Left colon (tissue), 2 donors: ENCODE data around the gene RFTN2. TPM values are rescaled to one million over a fixed set of nuclear protein-coding genes. Genes with fewer than 3 reads are reported as not detected.
"Not testable (repeated sequence)": the region's sequence is repeated elsewhere in the genome, so short reads cannot be mapped to it uniquely, and the experiment has no call there.

Experiments used
- ATAC-seq: fragments of 200-7000 bp; cut with Tn5 transposase; one replicate; pipeline ENCODE4 v1.9.1; 2020; ENCODE audit warnings: mild to moderate bottlenecking, moderate library complexity
- DNase-seq, 2 donors: peaks; one replicate each; pipeline ENCODE4 v3.0.0-alpha.2; 2020
- intact Hi-C, 2 donors: fragments of 100-400 bp; cut with DNase I in 1 of 2; cut with micrococcal nuclease in 1 of 2; formaldehyde crosslinking; loops; one replicate each; pipeline versions ENCODE4 v1.11.2 to v1.14.0; 2022; cut with DNase I, micrococcal nuclease
- total RNA-seq, 2 donors: library from RNA; stranded (reverse); fragmentation: NEBNext Ultra II Directional; extraction: Animal tissue kit (Norgen Biotek cat#: 25700); gene quantifications; one replicate each; pipeline ENCODE4 v1.2.1, GENCODE V29; 2021
- donor health status: DM: no; HTN: no; CAD: no.
- donor health status: DM: yes; HTN: yes; CAD: no.

The RFTN2 gene
- total RNA-seq, 2 donors from 2014 or later: 1.9 to 3.0 TPM

GRCh38 chr2:197695206-197695605 lies 19.8 kb upstream of the RFTN2 start:
- ATAC-seq, intact Hi-C loops, DNase-seq: not testable (repeated sequence)

- no peak for ATAC-seq
- intact Hi-C loops: no loop called here
- no peak for DNase-seq
Observed at GRCh38 chr2:197677483-197677882, 2.1 kb upstream of the RFTN2 start.

GRCh38 chr2:197677056-197677455 lies 1.7 kb upstream of the RFTN2 start:
- ATAC-seq: no peak
- DNase-seq: no peak
- intact Hi-C loops: no loop called here

- ATAC-seq: no peak
- intact Hi-C loops: no loop called here
- DNase-seq: no peak
Observed at GRCh38 chr2:197675711-197676188, 363 bp upstream of the RFTN2 start.

- no peak for ATAC-seq
- intact Hi-C loops: no loop called here
Observed at GRCh38 chr2:197674591-197674990, 796 bp downstream of the RFTN2 start.

GRCh38 chr2:197674060-197674459 lies 1.3 kb downstream of the RFTN2 start:
- DNase-seq (no peak), ATAC-seq (no peak)
- intact Hi-C loops: no loop called here

More at GRCh38 chr2:197674591-197674990, 796 bp downstream of the RFTN2 start:
- no peak for DNase-seq

DNA sequence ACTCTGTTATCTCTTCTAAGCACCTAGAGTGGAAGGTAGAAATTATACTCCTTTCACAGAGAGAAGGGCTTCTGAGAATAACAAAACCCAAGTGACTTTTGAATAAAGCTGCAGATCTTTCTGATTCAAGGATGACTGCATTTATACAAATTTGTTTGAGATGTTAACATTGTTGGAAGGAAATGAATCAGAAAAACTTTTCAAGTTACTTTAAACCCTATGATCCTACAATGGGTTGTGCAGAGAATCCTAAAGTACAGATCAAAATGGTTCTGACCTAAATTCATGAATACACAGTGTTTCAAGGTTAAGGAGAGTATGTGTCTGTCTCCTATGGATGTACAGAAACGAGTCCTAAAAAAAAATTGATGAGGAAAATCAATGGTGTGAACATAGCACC lies 1.8 kb downstream of the RFTN2 start:
- ATAC-seq (no peak), DNase-seq (no peak)
- intact Hi-C loops: no loop called here

DNA sequence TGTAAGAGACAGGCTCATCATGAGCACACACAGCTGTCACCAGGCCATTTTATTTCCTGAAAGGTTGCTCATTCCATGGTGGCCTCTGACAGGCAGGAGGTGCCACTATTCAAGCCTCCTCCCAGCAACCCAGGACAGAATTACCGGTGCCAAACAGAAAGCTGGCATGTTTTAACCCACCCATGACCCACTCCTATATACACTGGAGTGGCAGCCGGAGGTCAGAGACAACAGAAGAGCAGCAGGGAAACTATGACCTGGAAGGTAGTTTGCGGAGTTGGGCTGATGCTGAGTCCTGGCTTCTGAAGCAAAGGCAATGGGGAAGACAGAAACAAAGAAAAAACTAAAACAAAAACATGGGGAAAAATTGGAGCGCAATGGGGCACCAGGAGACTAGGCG lies 2.3 kb downstream of the RFTN2 start:
- intact Hi-C loops: no loop called here
- ATAC-seq: no peak
- DNase-seq: no peak

DNA sequence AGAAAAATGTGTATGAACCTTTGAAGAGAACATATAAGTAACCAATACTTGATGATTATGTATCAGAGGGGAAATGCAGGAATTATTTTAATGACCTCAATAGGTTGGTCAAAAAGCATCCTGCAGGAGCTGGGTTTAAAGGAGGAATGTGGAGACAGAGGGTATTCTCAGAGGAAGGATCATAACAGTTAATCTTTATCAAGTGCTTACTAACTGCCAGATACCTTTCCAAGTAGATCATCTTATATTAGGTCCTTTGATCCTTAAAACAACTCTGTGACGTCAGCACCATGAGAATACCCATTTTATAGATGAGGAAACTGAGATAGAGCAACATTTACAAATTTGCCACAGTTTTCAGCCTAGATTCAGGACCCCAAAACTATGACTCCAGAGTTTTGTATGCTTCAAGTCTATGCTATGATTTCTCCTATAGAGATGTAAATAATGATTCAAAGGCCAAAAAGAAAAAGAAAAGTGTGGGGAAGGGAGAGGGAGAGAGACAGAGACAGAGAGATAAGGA lies 3.0 kb downstream of the RFTN2 start:
- DNase-seq (no peak), ATAC-seq (no peak)
- intact Hi-C loops: no loop called here

DNA sequence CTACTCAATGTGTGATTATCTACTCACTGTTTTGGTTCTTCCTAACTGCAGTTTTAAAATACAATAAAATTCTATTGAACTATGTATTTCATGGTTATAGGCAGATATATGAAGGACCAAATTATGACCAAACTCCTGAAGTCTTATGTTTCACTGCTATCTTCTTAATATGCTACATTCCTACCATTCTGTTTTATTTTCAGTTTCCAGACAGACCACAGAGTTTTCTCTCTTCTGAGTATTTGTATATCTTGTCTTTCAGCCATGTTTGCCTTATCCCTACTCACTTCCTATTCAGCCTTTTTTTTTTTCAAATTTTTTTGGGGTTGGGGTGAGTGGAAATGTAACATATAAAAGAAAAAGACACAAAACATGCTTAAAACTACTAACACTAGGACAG lies 6.3 kb downstream of the RFTN2 start:
- intact Hi-C loops: no loop called here
- ATAC-seq: no peak
- DNase-seq: no peak

GRCh38 chr2:197668296-197668695 lies 7.1 kb downstream of the RFTN2 start:
- intact Hi-C loops: no loop called here
- ATAC-seq (no peak), DNase-seq (no peak)

DNA sequence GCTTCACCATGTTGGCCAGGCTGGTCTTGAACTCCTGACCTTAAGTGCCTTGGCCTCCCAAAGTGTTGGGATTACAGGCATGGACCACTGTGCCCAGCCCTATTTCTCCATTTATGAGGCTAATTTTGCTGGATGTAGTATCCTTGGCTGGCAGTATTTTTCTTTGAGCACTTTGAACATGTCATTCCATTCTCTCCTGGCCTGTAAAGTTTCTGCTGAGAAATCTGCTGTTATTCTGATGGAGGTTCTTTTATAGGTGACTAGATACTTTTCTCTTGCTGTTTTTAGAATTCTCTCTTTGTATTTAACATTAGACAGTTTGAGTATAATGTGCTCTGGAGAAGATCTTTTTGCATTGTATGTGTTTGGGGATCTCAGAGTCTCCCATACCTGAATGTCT lies 9.1 kb downstream of the RFTN2 start:
- no peak for DNase-seq
- ATAC-seq: no peak
- intact Hi-C loops: no loop called here

DNA sequence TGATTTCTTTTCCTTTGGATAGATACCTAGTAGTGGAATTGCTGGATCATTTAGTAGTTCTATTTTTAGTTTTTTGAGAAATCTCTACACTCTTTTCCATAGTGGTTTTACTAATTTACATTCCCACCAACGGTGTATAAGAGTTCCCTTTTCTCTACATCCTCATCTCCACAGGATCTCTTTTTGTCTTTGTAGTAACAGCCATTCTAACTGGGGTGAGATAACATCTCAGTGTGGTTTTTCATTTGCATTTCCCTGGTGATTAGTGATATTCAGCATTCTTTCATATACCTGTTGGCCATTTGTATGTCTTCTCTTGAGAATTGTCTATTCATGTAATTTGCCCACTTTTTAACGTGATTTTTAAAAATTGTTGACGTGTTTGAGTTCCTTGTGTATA lies 13.8 kb downstream of the RFTN2 start:
- intact Hi-C loops: no loop called here
- DNase-seq (no peak), ATAC-seq (no peak)

DNA sequence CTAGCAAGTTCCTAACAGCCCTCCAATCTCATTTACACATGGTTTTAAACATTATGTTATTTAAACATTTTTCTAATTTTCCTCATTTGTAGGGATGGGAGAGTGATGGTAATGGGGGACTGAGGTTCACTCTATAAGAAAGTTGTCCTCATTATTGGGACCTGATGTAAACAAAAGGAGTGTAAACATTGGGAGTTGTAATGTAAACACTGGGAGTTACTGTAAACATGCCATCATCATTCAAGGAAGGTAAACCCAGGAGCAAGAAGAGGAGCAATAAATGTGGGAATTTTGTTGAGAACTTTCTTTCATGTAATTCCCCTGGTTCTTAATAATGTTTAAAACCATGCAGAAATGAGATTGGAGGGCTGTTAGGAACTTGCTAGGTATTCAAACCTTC lies 17.8 kb downstream of the RFTN2 start:
- ATAC-seq (no peak), DNase-seq (no peak)
- intact Hi-C loops: no loop called here

DNA sequence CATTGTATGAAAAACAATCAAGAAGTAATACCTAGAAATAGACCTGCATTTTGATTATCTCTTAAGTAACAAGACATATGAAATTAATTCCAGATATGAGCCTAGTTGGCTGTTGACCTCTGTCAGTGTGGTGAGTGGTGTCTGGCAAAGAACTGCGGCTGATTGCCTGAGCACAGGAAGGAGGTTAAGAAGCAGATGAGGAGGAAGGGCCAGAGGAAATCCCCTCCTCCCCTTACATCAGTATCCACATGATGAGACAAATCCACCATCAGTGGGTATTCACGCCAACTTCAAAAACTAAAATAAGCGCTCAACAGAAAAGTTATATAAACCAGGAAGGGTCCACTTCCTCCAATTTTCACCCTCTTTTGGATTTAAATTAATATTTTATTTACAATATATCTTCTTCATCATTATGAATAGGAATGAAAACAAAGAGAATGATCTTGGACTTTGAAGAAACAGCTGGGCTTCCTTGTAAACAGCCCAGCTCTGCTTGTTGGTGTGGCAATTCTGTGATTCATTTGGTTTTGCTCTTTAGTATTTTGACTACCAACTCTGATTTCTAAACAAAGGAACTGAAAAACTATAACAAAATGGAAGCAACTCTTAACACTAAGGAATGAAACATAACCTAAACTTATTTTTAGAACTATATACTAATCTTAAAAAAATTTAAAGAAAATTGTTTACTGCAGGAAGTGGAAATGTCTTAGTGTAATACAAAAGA lies 27.3 kb downstream of the RFTN2 start:
- intact Hi-C loops: no loop called here
- ATAC-seq: no peak
- no peak for DNase-seq

GRCh38 chr2:197641666-197642065 lies 33.7 kb downstream of the RFTN2 start:
- DNase-seq (no peak), ATAC-seq (no peak)
- intact Hi-C loops: no loop called here

- intact Hi-C loops, ATAC-seq: not testable (repeated sequence)
Observed at GRCh38 chr2:197640571-197641122, 34.7 kb downstream of the RFTN2 start.

GRCh38 chr2:197633109-197633657 lies 42.2 kb downstream of the RFTN2 start:
- intact Hi-C loops: no loop called here
- no peak for ATAC-seq
- DNase-seq: no peak

More at GRCh38 chr2:197640571-197641122, 34.7 kb downstream of the RFTN2 start:
- DNase-seq: not testable (repeated sequence)

DNA sequence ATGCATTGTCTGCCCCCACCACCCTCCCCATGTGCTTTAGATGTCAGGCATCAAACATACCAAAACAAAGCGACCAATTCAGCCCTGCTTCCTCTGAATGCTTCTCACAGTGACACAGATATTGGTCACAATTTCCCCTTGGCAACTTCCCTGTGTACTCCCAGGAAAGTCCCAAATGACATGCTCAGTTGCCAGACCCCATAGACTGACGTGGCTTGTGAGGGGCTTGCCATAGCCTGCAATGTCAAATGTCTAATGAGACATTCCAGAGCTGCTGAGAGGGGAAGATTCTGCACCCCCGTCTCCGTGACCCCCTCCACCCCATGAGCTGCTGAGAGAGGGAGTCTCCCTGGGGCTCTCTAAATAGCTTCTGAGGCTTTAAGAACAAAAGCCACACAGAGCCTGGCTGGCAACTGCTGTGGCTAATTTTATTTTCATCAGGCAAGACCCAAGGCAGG lies 47.3 kb downstream of the RFTN2 start:
- intact Hi-C loops: no loop called here
- ATAC-seq (no peak), DNase-seq (no peak)

GRCh38 chr2:197626965-197627625 lies 48.3 kb downstream of the RFTN2 start:
- DNase-seq: no peak
- no peak for ATAC-seq
- intact Hi-C loops: no loop called here
